ENCODE results near the gene SMAD9.

Gene SMAD9

DNA sequence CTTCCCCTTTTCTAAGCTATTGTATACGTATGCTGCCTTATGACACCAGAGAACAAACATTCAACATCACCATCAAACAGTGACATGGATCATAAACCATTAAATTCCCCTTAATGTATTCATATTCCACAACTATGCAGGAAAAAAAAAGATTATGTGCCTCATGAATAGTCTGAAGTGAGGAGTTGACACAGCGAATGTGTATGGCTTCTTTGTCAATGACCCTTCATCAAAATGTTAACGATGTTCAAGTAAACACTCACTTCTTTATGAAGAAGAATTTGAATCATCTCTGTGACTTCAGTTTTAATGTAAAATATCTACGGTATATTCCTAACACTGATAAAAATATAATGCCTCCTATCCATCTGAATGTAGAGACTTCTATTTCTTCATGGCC lies 44.6 kb downstream of the SMAD9 start:
- Histone ChIP-seq H3K4me3 (ENCODE audit: low read length) (no peak overlapping the region), H3K9me3 (ENCODE audit: low read length) (no peaks in the 10 kb centered on the region), H2AFZ (ENCODE audit: low read depth, low read length) (no peak overlapping the region), H3K36me3 (ENCODE audit: insufficient read depth, low read length) (no peaks in the 10 kb centered on the region), H3K4me1 (ENCODE audit: insufficient read depth, low read length) (no peaks in the 10 kb centered on the region), H3K27me3 (ENCODE audit: insufficient read depth, low read length) (no peaks in the 10 kb centered on the region)

DNA sequence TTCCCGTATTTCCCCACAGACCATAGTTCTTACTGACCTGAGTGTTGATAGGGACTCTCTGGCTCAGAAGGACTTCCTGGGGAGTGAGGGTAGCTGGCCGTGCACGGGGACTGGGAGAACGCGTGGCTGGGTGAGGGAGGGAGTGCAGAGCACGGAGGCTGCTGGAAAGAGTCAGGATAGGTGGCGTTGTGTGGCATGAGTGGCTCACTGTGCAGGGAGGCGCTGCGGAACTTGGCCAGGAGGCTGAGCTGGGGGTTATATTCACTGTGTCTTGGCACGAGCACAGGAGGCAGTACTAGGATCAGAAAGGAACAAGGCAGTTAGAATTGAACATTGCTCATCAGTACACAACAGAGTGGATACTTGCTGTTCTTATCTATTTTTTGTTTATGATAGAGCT lies 47.4 kb downstream of the SMAD9 start:
- Histone ChIP-seq H3K4me1 (ENCODE audit: insufficient read depth, low read length) (no peaks in the 10 kb centered on the region), H3K27me3 (ENCODE audit: insufficient read depth, low read length) (no peaks in the 10 kb centered on the region), H2AFZ (ENCODE audit: low read depth, low read length) (no peak overlapping the region), H3K36me3 (ENCODE audit: insufficient read depth, low read length) (no peaks in the 10 kb centered on the region), H3K9me3 (ENCODE audit: low read length) (no peaks in the 10 kb centered on the region), H3K4me3 (ENCODE audit: low read length) (no peak overlapping the region)

DNA sequence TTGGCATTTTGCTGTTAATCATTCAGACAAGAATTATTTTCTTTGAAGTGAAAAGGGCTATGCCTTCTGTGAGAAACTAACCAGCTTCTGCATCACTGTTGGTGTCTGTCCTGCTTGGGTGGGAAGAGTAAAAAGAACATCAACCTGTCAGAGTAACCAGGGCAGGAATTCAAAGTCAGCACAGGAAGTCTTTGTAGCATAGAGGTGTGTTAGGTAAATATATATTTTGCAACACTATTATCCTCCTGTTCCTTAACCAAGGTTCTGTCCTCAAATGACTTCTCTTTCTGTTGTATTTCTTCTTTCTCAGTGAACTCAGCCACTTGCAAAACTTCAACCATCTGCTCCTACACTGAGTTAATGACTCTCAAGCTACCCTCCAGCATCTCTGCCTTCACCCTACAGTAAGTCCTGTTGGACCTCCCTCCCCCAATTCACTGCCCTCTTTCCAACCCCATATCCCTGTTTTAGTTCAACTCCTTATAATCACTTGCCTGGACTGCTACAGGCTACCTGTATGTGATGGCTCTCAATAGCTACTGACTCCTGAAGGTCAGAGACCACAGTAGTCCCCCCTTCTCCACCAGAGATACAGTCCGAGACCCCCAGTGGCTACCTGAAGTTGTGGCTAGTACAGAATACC lies 49.9 kb downstream of the SMAD9 start:
- H3K27me3 ChIP-seq (ENCODE audit: insufficient read depth, low read length) = no peaks in the 10 kb centered on the region
- no peak overlapping the region for H3K4me3 ChIP-seq (ENCODE audit: low read length)
- H3K36me3 ChIP-seq (ENCODE audit: insufficient read depth, low read length) = no peaks in the 10 kb centered on the region
- H3K4me1 ChIP-seq (ENCODE audit: insufficient read depth, low read length) = no peaks in the 10 kb centered on the region
- no peak overlapping the region for H2AFZ ChIP-seq (ENCODE audit: low read depth, low read length)
- no peaks in the 10 kb centered on the region for H3K9me3 ChIP-seq (ENCODE audit: low read length)

DNA sequence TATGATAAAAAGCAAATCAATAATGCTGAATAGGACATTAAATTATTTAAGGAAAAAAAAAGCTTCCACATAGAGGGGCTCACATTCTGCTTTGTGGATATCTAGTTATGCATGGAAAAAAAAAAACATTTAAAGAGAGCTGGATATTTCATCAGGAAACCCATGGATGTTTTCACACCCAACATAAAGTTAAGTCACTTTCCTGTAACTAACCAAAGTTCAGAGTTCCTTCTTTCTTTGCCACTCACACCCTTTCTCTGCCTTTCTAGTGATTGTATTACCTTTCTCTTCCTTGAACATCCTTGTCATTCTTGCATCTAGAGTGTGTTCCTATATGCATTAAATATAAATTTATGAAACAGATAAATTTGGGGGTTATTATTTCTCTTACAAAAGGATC lies 53.8 kb downstream of the SMAD9 start:
- Histone ChIP-seq H3K9me3 (ENCODE audit: low read length) (no peaks in the 10 kb centered on the region), H3K27me3 (ENCODE audit: insufficient read depth, low read length) (no peaks in the 10 kb centered on the region), H3K4me3 (ENCODE audit: low read length) (no peak overlapping the region), H2AFZ (ENCODE audit: low read depth, low read length) (no peak overlapping the region), H3K36me3 (ENCODE audit: insufficient read depth, low read length) (no peaks in the 10 kb centered on the region), H3K4me1 (ENCODE audit: insufficient read depth, low read length) (no peaks in the 10 kb centered on the region)

DNA sequence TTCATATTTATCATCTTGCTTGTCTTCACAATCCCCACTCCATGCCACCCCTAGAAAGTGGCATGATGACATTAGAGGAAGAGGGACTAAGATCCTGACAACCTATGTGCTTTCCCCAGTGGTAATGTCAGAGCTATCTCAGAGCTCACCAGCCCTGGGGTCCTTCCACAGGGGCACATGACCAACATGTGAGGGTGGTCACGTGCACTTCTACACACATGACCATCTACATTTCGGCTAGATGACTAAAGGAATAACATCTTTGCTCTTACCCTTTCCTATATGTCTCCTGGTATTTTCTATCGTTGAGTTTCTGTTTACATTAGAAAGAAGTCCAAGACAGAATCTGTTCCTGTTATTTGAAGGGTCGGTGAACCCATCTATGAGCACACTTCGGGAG lies 54.8 kb downstream of the SMAD9 start:
- no peaks in the 10 kb centered on the region for H3K9me3 ChIP-seq (ENCODE audit: low read length)
- H3K4me3 ChIP-seq (ENCODE audit: low read length) = no peak overlapping the region
- H3K36me3 ChIP-seq (ENCODE audit: insufficient read depth, low read length) = no peaks in the 10 kb centered on the region
- no peaks in the 10 kb centered on the region for H3K27me3 ChIP-seq (ENCODE audit: insufficient read depth, low read length)
- H2AFZ ChIP-seq (ENCODE audit: low read depth, low read length) = no peak overlapping the region
- no peaks in the 10 kb centered on the region for H3K4me1 ChIP-seq (ENCODE audit: insufficient read depth, low read length)

DNA sequence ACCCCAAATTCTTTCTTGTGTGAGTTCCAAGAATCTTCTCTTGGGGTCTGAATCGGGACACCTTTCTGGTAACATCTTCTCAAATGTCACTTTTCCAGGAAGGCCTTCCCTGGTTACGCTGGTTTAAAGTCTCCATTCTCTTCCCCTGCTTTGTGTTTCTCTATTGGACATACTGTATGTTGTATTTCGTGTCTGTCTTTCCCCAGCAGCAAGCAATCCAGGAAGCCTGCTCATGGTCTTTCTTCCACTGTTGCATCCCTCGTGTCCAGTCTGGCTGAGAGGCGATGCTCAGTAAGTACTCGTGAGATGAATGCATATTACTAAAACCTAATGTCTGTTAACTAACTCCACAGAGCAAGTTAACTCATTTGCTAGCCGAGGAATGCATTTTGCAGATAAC lies 57.3 kb downstream of the SMAD9 start:
- H3K27me3 ChIP-seq (ENCODE audit: insufficient read depth, low read length) = no peaks in the 10 kb centered on the region

DNA sequence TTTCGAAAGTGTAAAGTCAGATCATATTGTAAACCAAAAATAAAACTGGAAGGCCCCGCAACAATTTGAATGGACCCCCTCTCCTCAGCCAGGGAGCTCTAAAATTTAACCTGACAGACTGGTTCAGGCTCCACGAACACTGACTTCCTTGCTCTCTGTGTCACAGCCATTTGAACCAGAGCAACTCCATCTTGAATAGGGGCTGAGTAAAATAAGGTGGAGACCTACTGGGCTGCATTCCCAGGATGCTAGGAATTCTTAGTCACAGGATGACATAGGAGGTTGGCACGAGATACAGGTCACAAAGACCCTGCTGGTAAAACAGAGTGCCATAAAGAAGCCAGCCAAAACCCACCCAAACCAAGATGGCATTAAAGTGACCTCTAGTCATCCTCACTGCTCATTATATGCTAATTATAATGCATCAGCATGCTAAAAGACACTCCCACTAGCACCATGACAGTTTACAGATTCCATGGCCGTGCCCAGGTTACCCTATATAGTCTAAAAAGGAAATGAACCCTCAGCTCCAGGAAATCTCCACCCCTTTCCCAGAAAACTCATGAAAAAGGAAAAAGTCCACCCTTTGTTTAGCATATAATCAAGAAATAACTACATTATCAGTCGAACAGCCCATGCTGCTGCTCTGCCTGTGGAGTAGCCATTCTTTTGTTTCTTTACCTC lies 57.9 kb downstream of the SMAD9 start:
- H3K4me1 ChIP-seq (ENCODE audit: insufficient read depth, low read length) = no peaks in the 10 kb centered on the region
- H3K36me3 ChIP-seq (ENCODE audit: insufficient read depth, low read length) = no peaks in the 10 kb centered on the region
- H3K27me3 ChIP-seq (ENCODE audit: insufficient read depth, low read length) = no peaks in the 10 kb centered on the region
- no peak overlapping the region for H2AFZ ChIP-seq (ENCODE audit: low read depth, low read length)
- H3K9me3 ChIP-seq (ENCODE audit: low read length) = no peaks in the 10 kb centered on the region
- H3K4me3 ChIP-seq (ENCODE audit: low read length) = no peak overlapping the region

More for the DNA sequence above, 57.3 kb downstream of the SMAD9 start:
- Histone ChIP-seq H3K4me3 (ENCODE audit: low read length) (no peak overlapping the region), H3K36me3 (ENCODE audit: insufficient read depth, low read length) (no peaks in the 10 kb centered on the region), H3K9me3 (ENCODE audit: low read length) (no peaks in the 10 kb centered on the region), H3K4me1 (ENCODE audit: insufficient read depth, low read length) (no peaks in the 10 kb centered on the region), H2AFZ (ENCODE audit: low read depth, low read length) (no peak overlapping the region)

DNA sequence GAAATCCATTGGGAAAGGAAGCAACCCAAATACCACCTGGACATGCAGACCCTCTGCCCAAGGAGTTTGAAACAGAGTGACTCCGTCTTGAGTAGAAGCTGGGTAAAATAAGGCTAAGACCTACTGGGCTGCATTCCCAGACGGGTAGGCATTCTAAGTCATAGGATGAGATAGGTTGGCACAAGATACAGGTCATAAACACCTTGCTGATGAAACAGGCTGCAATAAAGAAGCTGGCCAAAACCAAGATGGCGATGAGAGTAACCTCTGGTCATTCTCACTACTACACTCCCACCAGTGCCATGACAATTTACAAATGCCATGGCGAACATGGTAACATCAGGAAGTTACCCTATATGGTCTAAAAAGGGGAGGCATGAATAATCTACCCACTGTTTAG lies 60.8 kb downstream of the SMAD9 start:
- no peaks in the 10 kb centered on the region for H3K4me1 ChIP-seq (ENCODE audit: insufficient read depth, low read length)
- H3K27me3 ChIP-seq (ENCODE audit: insufficient read depth, low read length) = no peaks in the 10 kb centered on the region
- no peak overlapping the region for H2AFZ ChIP-seq (ENCODE audit: low read depth, low read length)
- no peaks in the 10 kb centered on the region for H3K9me3 ChIP-seq (ENCODE audit: low read length)
- no peaks in the 10 kb centered on the region for H3K36me3 ChIP-seq (ENCODE audit: insufficient read depth, low read length)
- H3K4me3 ChIP-seq (ENCODE audit: low read length) = no peak overlapping the region

DNA sequence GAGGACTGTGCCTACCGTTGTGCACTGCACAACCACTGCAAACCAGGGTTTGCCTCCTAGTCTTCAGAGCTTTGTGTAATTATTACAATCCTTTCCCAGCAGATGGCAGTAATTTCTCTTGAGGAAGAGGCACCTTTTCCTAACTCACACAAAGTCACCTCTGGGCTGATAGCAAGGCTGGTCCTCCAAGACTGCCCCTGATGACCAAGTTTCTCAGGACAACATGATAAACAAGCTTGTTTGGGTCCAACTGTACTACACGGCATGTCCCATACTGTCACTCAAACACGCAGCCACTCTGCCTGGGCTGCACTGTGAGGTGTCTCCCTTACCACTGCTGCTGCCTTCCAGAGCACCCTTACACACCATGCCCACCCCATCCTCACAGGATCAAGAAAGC lies 61.7 kb downstream of the SMAD9 start:
- Histone ChIP-seq H3K4me3 (ENCODE audit: low read length) (no peak overlapping the region), H3K4me1 (ENCODE audit: insufficient read depth, low read length) (no peaks in the 10 kb centered on the region), H3K9me3 (ENCODE audit: low read length) (no peaks in the 10 kb centered on the region), H3K27me3 (ENCODE audit: insufficient read depth, low read length) (no peaks in the 10 kb centered on the region), H3K36me3 (ENCODE audit: insufficient read depth, low read length) (no peaks in the 10 kb centered on the region), H2AFZ (ENCODE audit: low read depth, low read length) (no peak overlapping the region)

DNA sequence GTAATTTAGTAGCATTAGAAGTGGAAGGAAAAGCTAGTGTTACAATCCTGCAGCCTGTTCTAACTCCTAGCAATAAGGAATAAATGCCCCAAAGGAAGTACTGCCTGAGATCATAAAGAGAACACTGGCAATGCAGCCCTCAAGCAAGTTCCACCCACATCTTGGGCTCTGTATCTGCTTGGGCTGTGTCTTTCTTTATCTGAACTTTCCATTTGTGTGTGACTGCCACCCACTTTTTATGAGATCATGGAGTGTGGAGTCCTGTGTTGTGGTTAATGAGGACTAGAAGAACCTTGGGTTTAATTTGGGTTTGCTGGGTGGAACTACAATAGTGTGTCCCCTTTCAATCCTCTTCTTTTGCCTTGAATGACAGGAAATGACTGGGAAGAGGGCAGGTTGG lies 62.8 kb downstream of the SMAD9 start:
- no peaks in the 10 kb centered on the region for H3K27me3 ChIP-seq (ENCODE audit: insufficient read depth, low read length)
- H2AFZ ChIP-seq (ENCODE audit: low read depth, low read length) = no peak overlapping the region
- H3K4me3 ChIP-seq (ENCODE audit: low read length) = no peak overlapping the region
- no peaks in the 10 kb centered on the region for H3K36me3 ChIP-seq (ENCODE audit: insufficient read depth, low read length)
- H3K9me3 ChIP-seq (ENCODE audit: low read length) = no peaks in the 10 kb centered on the region
- no peaks in the 10 kb centered on the region for H3K4me1 ChIP-seq (ENCODE audit: insufficient read depth, low read length)

DNA sequence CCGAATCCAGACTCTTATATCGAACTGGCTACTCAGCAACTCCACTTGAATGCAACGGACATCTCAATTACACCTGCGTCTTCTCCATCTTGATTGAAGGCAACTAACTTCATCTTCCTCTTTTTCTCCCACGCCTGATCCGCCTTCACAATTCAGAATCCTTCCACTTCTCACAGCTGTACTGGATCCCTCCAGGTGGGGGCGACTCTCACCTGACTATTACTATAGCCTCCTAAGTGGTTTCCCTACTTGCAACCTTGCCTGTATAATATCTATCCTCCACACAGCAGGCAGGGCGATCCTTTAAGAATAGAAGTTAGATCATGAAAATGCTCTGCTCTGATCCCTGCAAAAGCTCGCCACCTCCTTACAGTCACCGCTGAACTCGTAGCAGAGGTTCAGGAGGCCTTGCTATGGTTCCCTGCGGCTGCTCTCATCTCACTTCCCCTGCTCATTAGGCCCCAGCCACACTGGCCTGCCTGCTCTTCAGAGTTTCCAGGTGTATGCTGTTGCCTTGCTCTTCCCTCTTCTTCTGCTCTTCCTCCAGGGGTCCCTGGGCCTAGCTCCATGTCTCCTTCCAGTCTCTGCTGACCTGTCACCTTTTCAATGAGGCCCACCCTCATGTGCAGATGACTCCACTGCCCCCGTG lies 69.1 kb downstream of the SMAD9 start:
- Histone ChIP-seq H2AFZ (ENCODE audit: low read depth, low read length) (no peak overlapping the region), H3K4me3 (ENCODE audit: low read length) (no peak overlapping the region), H3K4me1 (ENCODE audit: insufficient read depth, low read length) (no peaks in the 10 kb centered on the region), H3K9me3 (ENCODE audit: low read length) (no peaks in the 10 kb centered on the region), H3K27me3 (ENCODE audit: insufficient read depth, low read length) (no peaks in the 10 kb centered on the region), H3K36me3 (ENCODE audit: insufficient read depth, low read length) (no peaks in the 10 kb centered on the region)

DNA sequence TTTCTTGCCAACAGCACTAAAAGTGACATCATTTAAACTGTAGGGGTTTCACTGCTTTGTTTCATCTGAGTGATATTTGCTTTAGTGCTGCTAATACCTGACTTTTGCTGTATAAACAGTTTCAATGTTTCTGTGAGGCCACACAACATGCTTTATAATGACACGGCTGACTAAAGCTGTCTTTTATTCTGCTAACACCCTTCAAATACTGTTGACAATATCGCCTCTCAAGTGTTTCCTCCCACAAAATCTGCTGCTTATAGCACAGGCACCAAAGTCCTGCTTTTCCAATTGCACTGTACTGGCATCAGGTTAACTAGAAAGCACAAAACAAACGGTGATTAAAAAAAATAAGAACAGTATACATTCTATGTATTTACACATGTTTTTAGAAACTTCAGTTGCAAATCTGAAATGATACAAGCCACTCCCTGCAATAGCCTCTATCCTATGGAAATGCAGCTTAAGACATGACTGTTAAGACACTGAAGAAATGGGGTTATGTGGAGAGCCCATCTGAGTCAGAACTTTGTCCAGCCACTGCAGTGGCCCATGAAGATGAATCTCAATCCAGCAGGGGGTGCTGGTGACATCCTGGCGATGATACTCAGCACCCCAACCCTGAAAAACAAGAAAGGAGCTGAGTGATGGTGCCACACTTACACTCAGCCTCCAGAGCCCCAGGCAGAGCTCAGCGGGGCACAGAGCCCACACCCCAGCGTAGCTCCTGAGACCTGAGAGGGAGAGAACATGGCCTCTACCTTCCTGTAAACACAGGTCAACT lies 71.6 kb downstream of the SMAD9 start:
- Histone ChIP-seq H3K9me3 (ENCODE audit: low read length) (peaks cover 2% of the 10 kb centered on the region), H3K4me1 (ENCODE audit: insufficient read depth, low read length) (peaks cover 3% of the 10 kb centered on the region), H3K4me3 (ENCODE audit: low read length) (no peak overlapping the region), H2AFZ (ENCODE audit: low read depth, low read length) (no peak overlapping the region), H3K27me3 (ENCODE audit: insufficient read depth, low read length) (no peaks in the 10 kb centered on the region), H3K36me3 (ENCODE audit: insufficient read depth, low read length) (no peaks in the 10 kb centered on the region)

DNA sequence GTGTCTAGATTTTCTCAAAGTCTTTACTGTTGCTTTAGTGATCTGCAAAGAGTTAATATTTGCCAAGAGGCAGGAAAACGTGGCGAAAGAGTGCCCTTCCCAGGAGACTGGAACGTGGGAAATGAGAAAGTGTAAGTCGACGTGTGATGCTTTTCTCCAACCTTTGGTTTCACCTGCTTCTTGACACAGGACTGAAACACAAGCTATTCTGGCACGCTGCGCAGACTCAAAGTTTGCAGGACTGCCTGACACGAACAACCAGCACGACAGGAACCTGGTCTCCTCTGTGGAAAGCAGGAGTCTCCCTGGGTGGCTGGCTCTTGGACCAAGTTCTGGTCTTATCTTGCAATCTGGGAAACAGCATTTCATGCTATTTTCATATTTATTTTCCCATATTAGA lies 72.4 kb downstream of the SMAD9 start:
- Histone ChIP-seq H3K9me3 (ENCODE audit: low read length) (peaks cover 2% of the 10 kb centered on the region), H3K27me3 (ENCODE audit: insufficient read depth, low read length) (no peaks in the 10 kb centered on the region), H3K4me1 (ENCODE audit: insufficient read depth, low read length) (peaks cover 3% of the 10 kb centered on the region), H3K4me3 (ENCODE audit: low read length) (no peak overlapping the region), H3K36me3 (ENCODE audit: insufficient read depth, low read length) (no peaks in the 10 kb centered on the region), H2AFZ (ENCODE audit: low read depth, low read length) (no peak overlapping the region)

All from neuron (in vitro differentiated cells).